Osteocyte (in vitro differentiated cells): ENCODE data around the gene MAP7D2. TPM values are rescaled to one million over a fixed set of nuclear protein-coding genes. Genes with fewer than 3 reads are reported as not detected.

Source experiments
- DNase-seq: peaks from one replicate; pipeline ENCODE4 v3.0.0; 2021; ENCODE audit warnings: mixed read lengths; ENCODE audit not compliant: unreplicated experiment; ENCODE audit errors: extremely low spot score
- H3K27ac Mint-ChIP-seq: one replicate; pipeline ENCODE4 v1.8.0; 2021; ENCODE audit warnings: mild to moderate bottlenecking, mixed read lengths; ENCODE audit not compliant: unreplicated experiment
- H3K27me3 Mint-ChIP-seq: one replicate; pipeline ENCODE4 v1.8.0; 2021; ENCODE audit warnings: mixed read lengths; ENCODE audit not compliant: unreplicated experiment
- H3K36me3 Mint-ChIP-seq: one replicate; pipeline ENCODE4 v1.8.0; 2021; ENCODE audit warnings: mixed read lengths; ENCODE audit not compliant: unreplicated experiment
- H3K4me1 Mint-ChIP-seq: one replicate; pipeline ENCODE4 v1.8.0; 2021; ENCODE audit warnings: mixed read lengths; ENCODE audit not compliant: unreplicated experiment
- H3K4me3 Mint-ChIP-seq: one replicate; pipeline ENCODE4 v1.8.0; 2021; ENCODE audit warnings: mild to moderate bottlenecking, moderate library complexity, mixed read lengths; ENCODE audit not compliant: unreplicated experiment
- H3K9me3 Mint-ChIP-seq: one replicate; pipeline ENCODE4 v1.8.0; 2021; ENCODE audit warnings: mixed read lengths; ENCODE audit not compliant: unreplicated experiment
- CTCF ChIP-seq: fragments of 200-600 bp; sonication (generic); IDR thresholded peaks from 2 replicates; pipeline ENCODE4 v1.5.0; 2021; ENCODE audit warnings: antibody characterized with exemption, mild to moderate bottlenecking, moderate library complexity
- total RNA-seq: library from RNA; stranded (reverse); gene quantifications from 2 replicates; pipeline ENCODE4 v1.2.1, GENCODE V29; 2021

Gene MAP7D2
- total RNA-seq, 1 donor from 2014 or later: 0.11 TPM

GRCh38 chrX:20032201-20032600 is 84.5 kb downstream of the MAP7D2 start:
- H3K27me3 Mint-ChIP-seq: no peaks in the 10 kb centered on the region
- H3K36me3 Mint-ChIP-seq: no peaks in the 10 kb centered on the region
- H3K9me3 Mint-ChIP-seq: no peaks in the 10 kb centered on the region
- H3K27ac Mint-ChIP-seq: no peak overlapping the region
- no peak overlapping the region for H3K4me3 Mint-ChIP-seq
- no peak for DNase-seq
- no peaks in the 10 kb centered on the region for H3K4me1 Mint-ChIP-seq
- no peak for TF ChIP-seq CTCF

- Mint-ChIP-seq H3K9me3 (peaks cover 3% of the 10 kb centered on the region), H3K4me3 (no peak overlapping the region), H3K4me1 (peaks cover 5% of the 10 kb centered on the region), H3K27me3 (no peaks in the 10 kb centered on the region), H3K36me3 (no peaks in the 10 kb centered on the region), H3K27ac (no peak overlapping the region)
- no peak for TF ChIP-seq CTCF
- no peak for DNase-seq
Measured at GRCh38 chrX:20029728-20030127, 87.0 kb downstream of the MAP7D2 start.

GRCh38 chrX:20028588-20028987 is 88.1 kb downstream of the MAP7D2 start:
- Mint-ChIP-seq H3K27ac (no peak overlapping the region), H3K4me3 (no peak overlapping the region), H3K27me3 (no peaks in the 10 kb centered on the region), H3K36me3 (no peaks in the 10 kb centered on the region), H3K4me1 (peaks cover 5% of the 10 kb centered on the region), H3K9me3 (peaks cover 3% of the 10 kb centered on the region)
- DNase-seq: no peak
- no peak for TF ChIP-seq CTCF

DNA sequence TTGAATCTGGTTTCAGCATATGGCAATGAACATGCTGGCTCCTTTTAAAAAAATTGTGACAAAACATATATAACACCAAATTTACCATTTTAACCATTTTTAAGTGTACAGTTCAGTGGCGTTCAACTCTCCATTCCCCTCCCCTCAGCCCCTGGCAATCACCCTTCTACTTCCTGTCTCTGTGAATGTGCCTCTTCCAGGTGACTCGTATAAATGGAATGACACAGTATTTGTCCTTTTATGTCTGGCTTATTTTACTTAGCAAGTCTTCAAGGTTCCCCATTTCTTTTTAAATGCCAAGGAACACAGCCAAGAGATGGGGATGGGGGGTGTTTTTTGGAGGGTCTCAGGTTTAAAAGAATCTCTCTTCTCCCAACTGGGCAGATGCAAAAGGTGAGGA is 90.4 kb downstream of the MAP7D2 start:
- Mint-ChIP-seq H3K4me3 (no peak overlapping the region), H3K27me3 (no peaks in the 10 kb centered on the region), H3K36me3 (no peaks in the 10 kb centered on the region), H3K4me1 (peaks cover 5% of the 10 kb centered on the region), H3K27ac (no peak overlapping the region), H3K9me3 (peaks cover 11% of the 10 kb centered on the region)
- no peak for TF ChIP-seq CTCF
- DNase-seq: no peak

DNA sequence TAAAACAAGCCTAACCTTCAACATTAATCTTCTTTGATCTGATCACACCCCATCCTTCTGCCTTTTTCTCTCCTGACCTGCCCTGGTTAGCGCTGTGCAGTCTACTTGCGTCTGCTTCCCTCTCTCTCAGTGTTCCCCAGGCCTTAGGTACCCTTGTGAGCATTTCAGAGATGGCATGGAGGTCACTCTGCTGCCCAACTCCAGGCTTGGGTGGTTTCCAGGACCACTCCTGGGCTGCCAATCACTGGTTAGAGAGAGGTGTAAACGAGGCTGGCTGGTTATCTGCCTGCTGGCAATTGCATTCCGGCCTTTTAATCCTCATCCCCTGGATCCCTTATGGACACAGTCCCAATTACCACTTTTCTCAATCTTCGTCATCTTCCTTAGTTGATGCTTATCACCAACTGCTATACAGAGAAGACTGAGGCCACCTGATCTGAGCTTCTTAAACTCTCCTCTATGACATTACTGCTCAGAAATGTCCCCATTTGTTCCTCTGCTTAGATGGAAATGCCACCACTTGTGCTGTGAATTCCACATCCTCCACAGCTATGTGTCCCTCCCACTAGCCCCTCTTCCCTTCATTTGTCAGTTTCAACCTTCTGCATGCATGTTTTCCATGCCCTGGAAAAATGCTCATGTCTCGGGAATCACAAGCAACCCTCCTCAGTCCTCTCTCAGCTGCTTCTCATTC is 96.9 kb downstream of the MAP7D2 start:
- Mint-ChIP-seq H3K4me3 (no peak overlapping the region), H3K4me1 (no peaks in the 10 kb centered on the region), H3K9me3 (peaks cover 27% of the 10 kb centered on the region), H3K27ac (no peak overlapping the region), H3K36me3 (peaks cover 4% of the 10 kb centered on the region), H3K27me3 (no peaks in the 10 kb centered on the region)
- DNase-seq: no peak
- no peak for TF ChIP-seq CTCF
